ENCODE data around the gene KIF2A.

The KIF2A gene

GRCh38 chr5:62296998-62297397 is 9.0 kb upstream of the KIF2A start:
- TF ChIP-seq TARDBP (IDR thresholded peaks at IDR 0.05) (no peak), FOXA1 (IDR thresholded peaks at IDR 0.05) (no peak), ELF4 (IDR thresholded peaks at IDR 0.05) (no peak), LEF1 (IDR thresholded peaks at IDR 0.05; ENCODE audit: borderline replicate concordance) (no peak), HDGF (IDR thresholded peaks at IDR 0.05; ENCODE audit: borderline replicate concordance) (no peak), FOXK2 (IDR thresholded peaks at IDR 0.05) (no peak), BHLHE40 (IDR thresholded peaks at IDR 0.05; ENCODE audit: borderline replicate concordance) (no peak), FOXM1 (IDR thresholded peaks at IDR 0.05; ENCODE audit: borderline replicate concordance) (no peak), L3MBTL2 (conservative IDR thresholded peaks at IDR 0.05) (no peak), ARNT (IDR thresholded peaks at IDR 0.05) (no peak), ZNF384 (IDR thresholded peaks at IDR 0.05) (no peak), SUZ12 (IDR thresholded peaks at IDR 0.05) (no peak)
- CTCF ChIA-PET, result interaction anchor here (0.6 kb wide), 1 partner anchor 86 kb away, joined by 4 read pairs; no protein-coding TSS in a partner anchor
- POLR2A ChIA-PET, result interaction anchor here (1.3 to 1.4 kb wide), 2 partner anchors 9 to 107 kb away, joined by 4 to 6 read pairs; partner anchors contain the start of genes DIMT1 and KIF2A
- DNase-seq (ENCODE audit: extremely low spot score), result no peak

- CTCF ChIA-PET, result no interaction called here
- no peak for DNase-seq (ENCODE audit: extremely low spot score)
- TF ChIP-seq CTBP1 (IDR thresholded peaks at IDR 0.05; ENCODE audit: borderline replicate concordance) (no peak), FOXM1 (IDR thresholded peaks at IDR 0.05; ENCODE audit: borderline replicate concordance) (no peak), SUZ12 (IDR thresholded peaks at IDR 0.05) (no peak), TARDBP (IDR thresholded peaks at IDR 0.05) (no peak), NFRKB (IDR thresholded peaks at IDR 0.05) (no peak), FOXK2 (IDR thresholded peaks at IDR 0.05) (no peak), ZNF384 (IDR thresholded peaks at IDR 0.05) (no peak), SP1 (IDR thresholded peaks at IDR 0.05) (no peak), L3MBTL2 (conservative IDR thresholded peaks at IDR 0.05) (no peak), ARNT (IDR thresholded peaks at IDR 0.05) (no peak), PKNOX1 (IDR thresholded peaks at IDR 0.05) (no peak), BHLHE40 (IDR thresholded peaks at IDR 0.05; ENCODE audit: borderline replicate concordance) (no peak), HDGF (IDR thresholded peaks at IDR 0.05; ENCODE audit: borderline replicate concordance) (no peak), ELF4 (IDR thresholded peaks at IDR 0.05) (no peak), LEF1 (IDR thresholded peaks at IDR 0.05; ENCODE audit: borderline replicate concordance) (no peak), FOXA1 (IDR thresholded peaks at IDR 0.05) (no peak)
- POLR2A ChIA-PET, result no interaction called here
Observed at GRCh38 chr5:62298118-62298517, 7.9 kb upstream of the KIF2A start.

- DNase-seq (ENCODE audit: extremely low spot score), result no peak
- POLR2A ChIA-PET, result no interaction called here
- TF ChIP-seq L3MBTL2 (conservative IDR thresholded peaks at IDR 0.05) (no peak), ELF4 (IDR thresholded peaks at IDR 0.05) (no peak), FOXM1 (IDR thresholded peaks at IDR 0.05; ENCODE audit: borderline replicate concordance) (no peak), ZNF384 (IDR thresholded peaks at IDR 0.05) (no peak), FOXA1 (IDR thresholded peaks at IDR 0.05) (no peak), HDGF (IDR thresholded peaks at IDR 0.05; ENCODE audit: borderline replicate concordance) (no peak), LEF1 (IDR thresholded peaks at IDR 0.05; ENCODE audit: borderline replicate concordance) (no peak), PKNOX1 (IDR thresholded peaks at IDR 0.05) (no peak), TARDBP (IDR thresholded peaks at IDR 0.05) (no peak), CTBP1 (IDR thresholded peaks at IDR 0.05; ENCODE audit: borderline replicate concordance) (no peak), BHLHE40 (IDR thresholded peaks at IDR 0.05; ENCODE audit: borderline replicate concordance) (no peak), SP1 (IDR thresholded peaks at IDR 0.05) (no peak), ARNT (IDR thresholded peaks at IDR 0.05) (no peak), SUZ12 (IDR thresholded peaks at IDR 0.05) (no peak), FOXK2 (IDR thresholded peaks at IDR 0.05) (no peak)
- CTCF ChIA-PET, result no interaction called here
Observed at GRCh38 chr5:62299101-62299500, 6.9 kb upstream of the KIF2A start.

GRCh38 chr5:62299600-62299999 is 6.4 kb upstream of the KIF2A start:
- ChIA-PET POLR2A (no interaction called here), CTCF (no interaction called here)
- TF ChIP-seq SP1 (IDR thresholded peaks at IDR 0.05) (no peak), BHLHE40 (IDR thresholded peaks at IDR 0.05; ENCODE audit: borderline replicate concordance) (no peak), FOXA1 (IDR thresholded peaks at IDR 0.05) (no peak), ARNT (IDR thresholded peaks at IDR 0.05) (no peak), ZNF384 (IDR thresholded peaks at IDR 0.05) (no peak), LEF1 (IDR thresholded peaks at IDR 0.05; ENCODE audit: borderline replicate concordance) (no peak), TARDBP (IDR thresholded peaks at IDR 0.05) (no peak)
- DNase-seq (ENCODE audit: extremely low spot score), result no peak

GRCh38 chr5:62305358-62305714 is 670 bp upstream of the KIF2A start:
- CTCF ChIA-PET, result interaction anchor here (0.9 kb wide), 1 partner anchor 14 kb away, joined by 3 read pairs; no protein-coding TSS in a partner anchor
- TF ChIP-seq LEF1 (IDR thresholded peaks at IDR 0.05; ENCODE audit: borderline replicate concordance), result no peak
- no peak for TF ChIP-seq PKNOX1 (IDR thresholded peaks at IDR 0.05)
- no peak for TF ChIP-seq ZNF384 (IDR thresholded peaks at IDR 0.05)
- TF ChIP-seq ARNT (IDR thresholded peaks at IDR 0.05), result no peak
- TF ChIP-seq TARDBP (IDR thresholded peaks at IDR 0.05), result no peak
- no peak for TF ChIP-seq ELF4 (IDR thresholded peaks at IDR 0.05)
- TF ChIP-seq HDGF (IDR thresholded peaks at IDR 0.05; ENCODE audit: borderline replicate concordance), result no peak
- no peak for TF ChIP-seq FOXA1 (IDR thresholded peaks at IDR 0.05)
- TF ChIP-seq BHLHE40 (IDR thresholded peaks at IDR 0.05; ENCODE audit: borderline replicate concordance), result no peak
- no peak for TF ChIP-seq SP1 (IDR thresholded peaks at IDR 0.05)
- no peak for TF ChIP-seq NFRKB (IDR thresholded peaks at IDR 0.05)
- no peak for TF ChIP-seq FOXM1 (IDR thresholded peaks at IDR 0.05; ENCODE audit: borderline replicate concordance)
- POLR2A ChIA-PET, result interaction anchor here (0.8 to 1.3 kb wide), 5 partner anchors 8 to 99 kb away, joined by 3 to 6 read pairs (median 3); partner anchors contain the start of gene DIMT1
- no peak for DNase-seq (ENCODE audit: extremely low spot score)

- DNase-seq (ENCODE audit: extremely low spot score), result peak; percentile 26
- ChIA-PET CTCF (interaction anchor here (0.9 kb wide), 1 partner anchor 15 kb away, joined by 3 read pairs; no protein-coding TSS in a partner anchor), POLR2A (interaction anchor here (0.8 to 1.3 kb wide), 6 partner anchors 9 to 97 kb away, joined by 3 to 6 read pairs (median 3); partner anchors contain the start of gene DIMT1)
- no peak for TF ChIP-seq SP1 (IDR thresholded peaks at IDR 0.05)
Observed at GRCh38 chr5:62306323-62306895, 403 bp downstream of the KIF2A start.
